Neuron (in vitro differentiated cells): ENCODE measurements around the gene ARHGAP23.

ENCODE experiments used
- H2AFZ ChIP-seq: one replicate; pipeline ENCODE4 v1.6.1; 2013; ENCODE audit warnings: low read depth, mild to moderate bottlenecking, inconsistent platforms, low read length, moderate library complexity
- H3K27me3 ChIP-seq: one replicate; pipeline ENCODE4 v1.6.1; 2013; ENCODE audit warnings: low read length; ENCODE audit not compliant: insufficient read depth
- H3K36me3 ChIP-seq: one replicate; pipeline ENCODE4 v1.6.1; 2013; ENCODE audit warnings: low read length; ENCODE audit not compliant: insufficient read depth
- H3K4me1 ChIP-seq: one replicate; pipeline ENCODE4 v1.6.1; 2013; ENCODE audit warnings: low read length; ENCODE audit not compliant: insufficient read depth
- H3K4me3 ChIP-seq: 2 replicates; pipeline ENCODE4 v1.5.1; 2013; ENCODE audit warnings: mild to moderate bottlenecking, low read length, moderate library complexity
- H3K9me3 ChIP-seq: one replicate; pipeline ENCODE4 v1.6.1; 2013; ENCODE audit warnings: low read length

Gene ARHGAP23

GRCh38 chr17:38543403-38544174, 115.3 kb downstream of the ARHGAP23 start:
- Histone ChIP-seq H2AFZ (no peak overlapping the region), H3K27me3 (no peaks in the 10 kb centered on the region), H3K4me1 (no peaks in the 10 kb centered on the region), H3K36me3 (peaks cover 6% of the 10 kb centered on the region), H3K4me3 (no peak overlapping the region), H3K9me3 (no peaks in the 10 kb centered on the region)

GRCh38 chr17:38544175-38544838, 116.0 kb downstream of the ARHGAP23 start:
- no peak overlapping the region for H2AFZ ChIP-seq
- no peaks in the 10 kb centered on the region for H3K4me1 ChIP-seq
- H3K4me3 ChIP-seq: no peak overlapping the region
- no peaks in the 10 kb centered on the region for H3K27me3 ChIP-seq
- H3K36me3 ChIP-seq: peaks cover 9% of the 10 kb centered on the region
- no peaks in the 10 kb centered on the region for H3K9me3 ChIP-seq

GRCh38 chr17:38544839-38545209, 116.6 kb downstream of the ARHGAP23 start:
- no peaks in the 10 kb centered on the region for H3K4me1 ChIP-seq
- no peak overlapping the region for H2AFZ ChIP-seq
- H3K36me3 ChIP-seq: peaks cover 9% of the 10 kb centered on the region
- no peak overlapping the region for H3K4me3 ChIP-seq
- H3K9me3 ChIP-seq: no peaks in the 10 kb centered on the region
- no peaks in the 10 kb centered on the region for H3K27me3 ChIP-seq

- Histone ChIP-seq H3K27me3 (no peaks in the 10 kb centered on the region), H2AFZ (no peak overlapping the region), H3K36me3 (peaks cover 11% of the 10 kb centered on the region), H3K4me3 (no peak overlapping the region), H3K9me3 (no peaks in the 10 kb centered on the region), H3K4me1 (no peaks in the 10 kb centered on the region)
These were observed 117.4 kb downstream of the ARHGAP23 start for GRCh38 chr17:38545531-38546225.

GRCh38 chr17:38546396-38546795, 118.1 kb downstream of the ARHGAP23 start:
- no peaks in the 10 kb centered on the region for H3K9me3 ChIP-seq
- H3K4me1 ChIP-seq: no peaks in the 10 kb centered on the region
- H3K4me3 ChIP-seq: no peak overlapping the region
- H2AFZ ChIP-seq: no peak overlapping the region
- no peaks in the 10 kb centered on the region for H3K27me3 ChIP-seq
- peaks cover 14% of the 10 kb centered on the region for H3K36me3 ChIP-seq

- Histone ChIP-seq H3K9me3 (no peaks in the 10 kb centered on the region), H3K4me3 (no peak overlapping the region), H2AFZ (no peak overlapping the region), H3K27me3 (no peaks in the 10 kb centered on the region), H3K4me1 (no peaks in the 10 kb centered on the region), H3K36me3 (peaks cover 17% of the 10 kb centered on the region)
These were observed 119.2 kb downstream of the ARHGAP23 start for GRCh38 chr17:38547444-38547843.

GRCh38 chr17:38549285-38549684, 121.0 kb downstream of the ARHGAP23 start:
- Histone ChIP-seq H3K4me1 (no peaks in the 10 kb centered on the region), H3K36me3 (peaks cover 21% of the 10 kb centered on the region), H3K4me3 (no peak overlapping the region), H3K27me3 (no peaks in the 10 kb centered on the region), H2AFZ (no peak overlapping the region), H3K9me3 (no peaks in the 10 kb centered on the region)

- Histone ChIP-seq H2AFZ (no peak overlapping the region), H3K36me3 (peaks cover 21% of the 10 kb centered on the region), H3K27me3 (no peaks in the 10 kb centered on the region), H3K9me3 (no peaks in the 10 kb centered on the region), H3K4me1 (no peaks in the 10 kb centered on the region), H3K4me3 (no peak overlapping the region)
These were observed 122.4 kb downstream of the ARHGAP23 start for GRCh38 chr17:38550661-38551060.

- peaks cover 21% of the 10 kb centered on the region for H3K36me3 ChIP-seq
- no peaks in the 10 kb centered on the region for H3K4me1 ChIP-seq
- H3K4me3 ChIP-seq: no peak overlapping the region
- H3K9me3 ChIP-seq: no peaks in the 10 kb centered on the region
- H2AFZ ChIP-seq: no peak overlapping the region
- no peaks in the 10 kb centered on the region for H3K27me3 ChIP-seq
These were observed 122.9 kb downstream of the ARHGAP23 start for GRCh38 chr17:38551121-38551520.

GRCh38 chr17:38552343-38552742, 124.1 kb downstream of the ARHGAP23 start:
- no peaks in the 10 kb centered on the region for H3K4me1 ChIP-seq
- no peak overlapping the region for H2AFZ ChIP-seq
- H3K4me3 ChIP-seq: no peak overlapping the region
- no peaks in the 10 kb centered on the region for H3K9me3 ChIP-seq
- H3K27me3 ChIP-seq: no peaks in the 10 kb centered on the region
- H3K36me3 ChIP-seq: peaks cover 21% of the 10 kb centered on the region

- H3K4me1 ChIP-seq: peaks cover 14% of the 10 kb centered on the region
- no peaks in the 10 kb centered on the region for H3K27me3 ChIP-seq
- H3K9me3 ChIP-seq: no peaks in the 10 kb centered on the region
- no peak overlapping the region for H3K4me3 ChIP-seq
- H3K36me3 ChIP-seq: peaks cover 13% of the 10 kb centered on the region
- no peak overlapping the region for H2AFZ ChIP-seq
These were observed 126.4 kb downstream of the ARHGAP23 start for GRCh38 chr17:38554430-38555350.

GRCh38 chr17:38556239-38556638, 128.0 kb downstream of the ARHGAP23 start:
- H3K4me3 ChIP-seq: no peak overlapping the region
- no peaks in the 10 kb centered on the region for H3K9me3 ChIP-seq
- H3K36me3 ChIP-seq: peaks cover 9% of the 10 kb centered on the region
- H3K4me1 ChIP-seq: peaks cover 22% of the 10 kb centered on the region
- H2AFZ ChIP-seq: no peak overlapping the region
- no peaks in the 10 kb centered on the region for H3K27me3 ChIP-seq
